GM19324 (cell line): ENCODE results near the gene ENG.

Experiments
- ATAC-seq: cut with Tn5 transposase; IDR thresholded peaks from one replicate; pipeline ENCODE4 v1.9.1; 2021; ENCODE audit warnings: mild to moderate bottlenecking, moderate library complexity; ENCODE audit not compliant: unreplicated experiment, low FRiP score

Gene ENG

GRCh38 chr9:127866535-127866934 lies 12.1 kb upstream of the ENG start:
- ATAC-seq: no peak

- ATAC-seq: no peak
Observed at GRCh38 chr9:127865645-127866464, 11.4 kb upstream of the ENG start.

- ATAC-seq: no peak
Observed at GRCh38 chr9:127863191-127863621, 8.7 kb upstream of the ENG start.

- ATAC-seq: no peak
Observed at GRCh38 chr9:127862075-127863011, 7.9 kb upstream of the ENG start.

GRCh38 chr9:127860779-127861178 lies 6.3 kb upstream of the ENG start:
- no peak for ATAC-seq

GRCh38 chr9:127860260-127860659 lies 5.8 kb upstream of the ENG start:
- no peak for ATAC-seq

GRCh38 chr9:127858041-127858512 lies 3.6 kb upstream of the ENG start:
- ATAC-seq: no peak

- ATAC-seq: no peak
Observed at GRCh38 chr9:127857278-127857677, 2.8 kb upstream of the ENG start.

- no peak for ATAC-seq
Observed at GRCh38 chr9:127856729-127857116, 2.3 kb upstream of the ENG start.

- no peak for ATAC-seq
Observed at GRCh38 chr9:127856094-127856728, 1.8 kb upstream of the ENG start.

GRCh38 chr9:127855522-127855921 lies 1.1 kb upstream of the ENG start:
- no peak for ATAC-seq

- no peak for ATAC-seq
Observed at GRCh38 chr9:127854960-127855359, 502 bp upstream of the ENG start.

- ATAC-seq: no peak
Observed at GRCh38 chr9:127853312-127854183, 910 bp downstream of the ENG start.

GRCh38 chr9:127852829-127853228 lies 1.6 kb downstream of the ENG start:
- ATAC-seq: no peak

GRCh38 chr9:127850286-127850830 lies 4.1 kb downstream of the ENG start:
- no peak for ATAC-seq

GRCh38 chr9:127848756-127849504 lies 5.5 kb downstream of the ENG start:
- no peak for ATAC-seq

GRCh38 chr9:127847833-127848755 lies 6.4 kb downstream of the ENG start:
- ATAC-seq: no peak

- no peak for ATAC-seq
Observed at GRCh38 chr9:127847178-127847510, 7.3 kb downstream of the ENG start.
